AG10803 (cell line): ENCODE data around the gene KCNN3.

Experiments
- DNase-seq: peaks from one replicate; pipeline ENCODE4 v3.0.0; 2010; ENCODE audit warnings: low read depth
- H3K4me3 ChIP-seq: 2 replicates; pipeline ENCODE4 v1.5.1; 2011; ENCODE audit warnings: mild to moderate bottlenecking, low read length, control low read depth
- TF ChIP-seq, protein P1 (sequence below): conservative IDR thresholded peaks from 2 replicates; pipeline ENCODE4 v1.5.1; 2011; ENCODE audit warnings: mild to moderate bottlenecking, low read length, control low read depth, inconsistent platforms

Gene KCNN3

DNA sequence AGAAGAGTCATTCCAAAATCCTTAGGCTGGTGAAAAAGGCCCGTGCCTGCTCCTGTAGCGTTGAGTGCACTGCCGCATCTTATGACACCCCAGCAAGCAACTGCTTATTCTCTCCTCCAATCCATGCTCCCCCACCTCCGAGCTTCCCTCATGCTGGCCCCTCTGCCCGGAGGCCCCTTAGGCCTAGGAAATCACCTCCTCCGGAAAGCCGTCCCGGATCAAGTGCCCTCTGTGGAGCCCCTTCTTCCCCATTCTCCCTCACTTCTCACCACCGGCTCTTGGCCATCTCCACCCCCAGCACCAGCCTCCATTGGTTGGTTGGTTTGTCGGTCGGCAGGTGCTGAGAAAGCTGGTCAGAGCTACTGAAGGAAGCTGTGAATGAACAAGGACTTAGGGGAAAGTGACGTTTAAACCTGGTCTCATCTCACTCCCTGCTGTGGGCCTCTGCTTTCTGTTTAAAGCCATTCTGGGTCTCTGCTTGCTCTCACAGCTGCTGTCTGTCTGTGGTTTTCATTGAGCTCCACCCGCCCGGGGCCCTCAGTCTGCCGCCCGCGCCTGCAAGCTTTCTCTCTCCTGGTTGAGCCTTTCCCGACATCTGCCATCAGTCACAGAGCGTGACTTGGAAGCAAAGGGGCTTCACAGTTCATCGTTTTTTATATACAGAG is 122.2 kb downstream of the KCNN3 start:
- H3K4me3 ChIP-seq: no peak overlapping the region
- TF ChIP-seq, protein P1, sequence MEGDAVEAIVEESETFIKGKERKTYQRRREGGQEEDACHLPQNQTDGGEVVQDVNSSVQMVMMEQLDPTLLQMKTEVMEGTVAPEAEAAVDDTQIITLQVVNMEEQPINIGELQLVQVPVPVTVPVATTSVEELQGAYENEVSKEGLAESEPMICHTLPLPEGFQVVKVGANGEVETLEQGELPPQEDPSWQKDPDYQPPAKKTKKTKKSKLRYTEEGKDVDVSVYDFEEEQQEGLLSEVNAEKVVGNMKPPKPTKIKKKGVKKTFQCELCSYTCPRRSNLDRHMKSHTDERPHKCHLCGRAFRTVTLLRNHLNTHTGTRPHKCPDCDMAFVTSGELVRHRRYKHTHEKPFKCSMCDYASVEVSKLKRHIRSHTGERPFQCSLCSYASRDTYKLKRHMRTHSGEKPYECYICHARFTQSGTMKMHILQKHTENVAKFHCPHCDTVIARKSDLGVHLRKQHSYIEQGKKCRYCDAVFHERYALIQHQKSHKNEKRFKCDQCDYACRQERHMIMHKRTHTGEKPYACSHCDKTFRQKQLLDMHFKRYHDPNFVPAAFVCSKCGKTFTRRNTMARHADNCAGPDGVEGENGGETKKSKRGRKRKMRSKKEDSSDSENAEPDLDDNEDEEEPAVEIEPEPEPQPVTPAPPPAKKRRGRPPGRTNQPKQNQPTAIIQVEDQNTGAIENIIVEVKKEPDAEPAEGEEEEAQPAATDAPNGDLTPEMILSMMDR: no peak
- peak; percentile 63 for DNase-seq

DNA sequence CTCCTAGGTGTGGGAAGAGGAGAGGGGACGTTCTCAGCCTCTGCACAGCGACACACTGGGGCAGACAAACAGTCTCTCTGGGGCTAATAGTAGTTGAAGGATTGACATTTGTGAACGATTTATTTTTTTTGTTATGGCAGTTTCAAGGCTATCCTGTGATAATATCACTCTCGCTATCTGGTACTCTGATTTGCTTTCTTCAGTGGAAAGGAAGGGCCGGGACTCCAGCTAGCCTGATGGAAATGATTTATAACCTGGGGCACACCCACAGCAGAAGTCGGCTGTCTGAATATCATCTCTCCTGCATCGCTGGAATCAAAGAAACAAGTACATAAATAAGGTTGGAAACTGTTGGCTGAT is 122.7 kb downstream of the KCNN3 start:
- H3K4me3 ChIP-seq: no peak overlapping the region
- TF ChIP-seq, protein P1: no peak
- no peak for DNase-seq

DNA sequence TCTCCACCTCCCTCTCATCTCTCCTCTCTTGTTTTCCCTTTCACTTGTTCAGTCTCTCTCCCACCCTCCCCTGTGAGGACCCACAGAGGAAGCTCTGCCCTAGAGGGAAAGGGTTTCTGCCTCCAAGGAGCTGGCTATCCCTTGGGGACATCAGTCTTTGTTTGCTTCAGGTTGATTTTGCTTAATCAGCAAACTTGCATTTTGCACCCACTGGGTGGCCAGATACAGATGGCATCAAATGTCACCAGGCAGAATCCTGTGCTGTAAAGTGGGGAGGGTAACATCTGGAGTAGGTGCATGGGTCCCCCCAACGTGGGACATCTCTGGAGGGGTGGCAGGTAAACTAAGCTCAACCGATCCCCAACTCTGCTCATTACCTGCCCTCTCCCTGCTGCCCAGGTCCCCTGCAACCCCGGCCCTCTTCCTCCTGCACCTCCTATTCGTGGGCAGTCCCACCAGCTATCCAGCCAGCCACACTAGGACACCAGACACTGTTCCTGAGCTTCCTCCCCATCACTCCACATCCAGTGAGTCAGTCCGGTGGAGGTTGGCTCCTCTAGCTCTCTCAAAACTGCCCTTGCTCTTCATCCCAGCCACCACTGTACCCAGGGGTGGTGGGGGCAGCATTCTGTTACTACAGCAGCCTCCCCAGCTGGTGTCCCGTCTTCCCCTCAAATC is 123.3 kb downstream of the KCNN3 start:
- TF ChIP-seq, protein P1: no peak
- DNase-seq: no peak

DNA sequence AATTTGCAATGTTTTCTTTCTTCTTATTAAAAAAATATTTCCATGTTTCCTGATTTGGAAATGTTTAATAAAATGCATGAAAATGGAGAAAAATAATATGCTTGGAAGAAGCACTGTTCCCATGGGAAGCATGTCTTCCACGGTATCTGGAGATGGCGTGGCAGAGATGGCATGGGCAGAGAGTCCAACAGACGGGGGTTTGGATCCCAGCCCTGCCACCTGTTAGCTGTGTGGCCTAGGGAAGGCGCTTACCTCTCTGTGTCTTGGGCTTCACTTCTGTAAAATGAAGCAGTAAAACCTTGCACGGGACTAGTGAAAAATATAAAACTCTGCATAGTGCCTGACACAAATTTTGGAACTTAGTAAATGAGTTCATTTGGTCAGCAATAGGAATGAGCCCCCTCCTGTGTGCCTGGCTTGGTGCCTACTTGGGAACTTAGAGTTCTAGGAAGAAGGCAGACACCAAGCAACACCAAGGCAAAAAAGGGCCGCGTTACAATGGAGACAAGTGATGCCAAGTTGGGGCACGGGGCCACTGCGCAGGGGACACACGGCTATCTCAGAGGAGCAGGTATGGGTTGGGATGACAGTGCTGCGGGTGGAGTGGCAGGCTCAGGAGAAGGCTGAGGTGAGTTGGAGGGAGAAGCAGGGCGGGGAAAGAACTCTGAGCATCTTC is 124.2 kb downstream of the KCNN3 start:
- no peak overlapping the region for H3K4me3 ChIP-seq
- DNase-seq: no peak
- TF ChIP-seq, protein P1: no peak

More for the DNA sequence above, 123.3 kb downstream of the KCNN3 start:
- H3K4me3 ChIP-seq: no peak overlapping the region

DNA sequence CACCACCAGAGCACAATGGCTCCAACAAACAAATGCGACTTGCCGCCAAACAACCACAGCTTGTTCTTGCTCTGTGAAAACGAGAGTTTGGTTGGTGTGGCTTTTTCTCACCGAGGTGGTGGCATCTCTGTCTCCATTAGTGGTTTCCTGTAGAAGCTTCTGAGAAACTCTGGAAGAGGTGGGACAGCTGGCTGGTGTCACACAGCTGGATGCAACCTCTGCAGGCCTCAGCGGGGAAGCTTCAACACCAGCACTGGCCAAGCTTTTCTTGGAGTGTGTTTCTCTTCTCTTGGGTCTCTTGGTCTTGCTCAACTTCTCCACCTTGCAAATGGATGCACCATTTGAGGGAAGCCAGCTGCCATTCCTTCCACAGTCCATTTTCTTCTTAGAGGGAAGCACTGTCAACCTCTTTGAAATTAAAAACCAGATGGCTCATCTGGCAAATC is 124.8 kb downstream of the KCNN3 start:
- DNase-seq: peak; percentile 64
- no peak overlapping the region for H3K4me3 ChIP-seq
- TF ChIP-seq, protein P1: no peak

DNA sequence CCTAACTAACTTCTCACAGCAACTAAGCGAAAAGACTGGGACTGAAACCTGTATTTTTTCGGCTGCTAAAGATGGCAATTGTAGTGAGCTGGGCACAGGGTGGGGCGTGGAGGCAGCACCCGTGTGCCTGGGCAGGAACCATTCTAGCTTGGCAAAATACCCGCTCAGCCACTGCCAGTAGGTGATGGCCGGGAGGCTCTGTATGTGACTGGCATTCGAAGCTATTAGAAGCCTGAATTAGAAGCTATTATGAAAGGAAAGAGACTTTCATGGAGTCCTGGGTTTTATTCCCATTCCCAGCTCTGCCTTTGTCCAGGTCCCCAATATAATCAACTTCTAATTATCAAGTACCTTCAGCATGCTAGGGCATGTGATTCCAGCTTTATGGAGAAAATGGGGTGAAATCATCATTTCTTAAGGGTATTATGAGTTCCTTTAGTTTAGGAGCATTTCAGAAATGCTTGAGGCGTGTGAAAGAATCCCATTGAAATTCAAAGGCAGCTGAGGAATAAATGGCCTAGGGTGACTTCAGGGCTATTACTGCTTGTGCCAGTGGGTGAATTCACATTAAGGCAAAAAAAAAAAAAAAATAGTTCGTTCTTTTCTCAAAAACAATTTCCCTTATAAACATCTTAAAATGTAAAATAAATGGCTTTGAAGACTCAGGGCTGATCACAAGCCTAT is 125.6 kb downstream of the KCNN3 start:
- H3K4me3 ChIP-seq: no peak overlapping the region
- TF ChIP-seq, protein P1: no peak
- DNase-seq: no peak
